HG03135 (cell line): ENCODE results near the gene ATG9A.
A peak's percentile ranks its signal among the peaks of the same experiment; 100 is the strongest.

Source experiments
- ATAC-seq: cut with Tn5 transposase; IDR thresholded peaks from one replicate; pipeline ENCODE4 v1.9.1; 2021; ENCODE audit warnings: mild to moderate bottlenecking, moderate library complexity; ENCODE audit not compliant: unreplicated experiment

The ATG9A gene

DNA sequence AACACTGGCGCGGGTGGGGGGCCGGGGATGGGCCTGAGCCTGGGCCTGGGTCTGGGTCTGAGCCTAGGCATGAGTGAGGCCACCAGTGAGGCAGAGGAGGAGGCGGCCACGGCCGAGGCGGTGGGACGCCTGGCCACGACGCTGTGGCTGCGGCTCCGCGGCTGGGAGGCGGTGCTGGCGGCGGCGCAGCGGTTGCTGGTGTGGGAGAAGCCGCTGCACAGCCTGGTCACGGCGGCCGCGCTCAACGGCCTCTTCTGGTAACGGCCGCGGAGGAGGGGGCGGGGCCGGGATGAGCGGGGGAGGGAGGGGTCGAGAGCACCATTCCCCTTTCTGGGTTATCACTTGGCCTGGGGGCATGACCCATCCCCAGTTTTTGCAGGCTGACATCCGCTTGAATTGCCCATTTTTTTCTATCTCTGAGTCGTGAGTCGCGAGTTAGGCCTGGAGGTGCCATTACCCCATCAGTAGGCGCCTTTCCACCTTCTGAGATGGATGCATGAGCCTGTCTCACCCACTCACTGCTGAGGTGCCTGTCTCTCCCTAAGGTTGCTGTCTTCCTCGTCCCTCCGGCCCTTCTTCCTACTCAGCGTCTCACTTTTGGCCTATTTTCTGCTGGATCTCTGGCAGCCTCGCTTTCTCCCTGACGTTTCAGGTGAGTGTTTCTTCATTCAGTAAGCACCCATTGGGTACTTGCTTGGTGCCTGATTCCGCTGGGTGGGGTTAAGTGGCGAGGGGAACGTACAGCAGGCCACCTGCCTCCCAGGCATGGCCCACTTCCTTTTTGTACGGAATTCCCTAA, 50.9 kb downstream of the ATG9A start:
- ATAC-seq: peak; percentile 5

DNA sequence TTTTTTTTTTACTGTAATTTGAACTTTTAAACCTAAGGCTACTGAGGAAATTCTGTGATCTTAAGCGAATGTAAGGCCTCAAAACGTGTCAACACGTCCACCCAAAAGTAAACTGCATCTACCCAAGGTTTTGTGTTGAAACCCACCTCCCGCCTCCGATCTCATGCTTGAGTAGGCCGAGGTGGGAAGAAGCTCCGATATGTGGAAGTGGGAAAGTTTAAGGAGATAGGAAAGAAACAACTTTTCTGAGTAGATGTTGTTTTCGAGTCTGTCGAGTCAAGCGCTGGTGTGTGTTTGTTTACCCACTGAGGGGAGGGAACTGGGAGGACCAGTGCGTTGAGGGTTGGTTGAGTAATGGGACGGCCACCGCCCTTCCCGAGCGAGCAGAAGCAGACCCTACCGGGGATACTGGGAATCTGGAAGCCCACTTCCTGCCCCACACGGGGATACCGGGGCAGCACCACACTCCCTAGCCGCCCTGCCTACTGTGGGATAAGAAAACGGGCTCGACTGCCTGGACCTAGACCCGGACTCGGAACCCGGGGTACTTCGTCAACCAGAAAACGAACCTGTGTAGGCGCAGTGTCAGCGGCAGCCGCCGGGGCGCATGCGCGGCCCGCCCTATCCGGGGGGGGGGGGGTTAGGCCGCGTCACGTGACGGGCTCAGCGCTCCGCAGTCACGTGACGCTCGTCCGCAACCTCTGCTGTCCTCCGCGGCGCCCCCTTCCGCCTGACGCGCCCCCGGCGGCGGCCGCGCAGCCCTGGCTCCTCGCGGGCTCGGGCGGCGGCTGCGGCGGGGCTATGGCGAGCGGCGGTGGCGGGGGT, 51.7 kb downstream of the ATG9A start, which contains the start of gene RETREG2:
Gene RETREG2 (plus strand): TSS at position 724 of the 825 bp plus-strand sequence. CDS start 78 bp downstream, at position 802.
- peak; percentile 47 for ATAC-seq

DNA sequence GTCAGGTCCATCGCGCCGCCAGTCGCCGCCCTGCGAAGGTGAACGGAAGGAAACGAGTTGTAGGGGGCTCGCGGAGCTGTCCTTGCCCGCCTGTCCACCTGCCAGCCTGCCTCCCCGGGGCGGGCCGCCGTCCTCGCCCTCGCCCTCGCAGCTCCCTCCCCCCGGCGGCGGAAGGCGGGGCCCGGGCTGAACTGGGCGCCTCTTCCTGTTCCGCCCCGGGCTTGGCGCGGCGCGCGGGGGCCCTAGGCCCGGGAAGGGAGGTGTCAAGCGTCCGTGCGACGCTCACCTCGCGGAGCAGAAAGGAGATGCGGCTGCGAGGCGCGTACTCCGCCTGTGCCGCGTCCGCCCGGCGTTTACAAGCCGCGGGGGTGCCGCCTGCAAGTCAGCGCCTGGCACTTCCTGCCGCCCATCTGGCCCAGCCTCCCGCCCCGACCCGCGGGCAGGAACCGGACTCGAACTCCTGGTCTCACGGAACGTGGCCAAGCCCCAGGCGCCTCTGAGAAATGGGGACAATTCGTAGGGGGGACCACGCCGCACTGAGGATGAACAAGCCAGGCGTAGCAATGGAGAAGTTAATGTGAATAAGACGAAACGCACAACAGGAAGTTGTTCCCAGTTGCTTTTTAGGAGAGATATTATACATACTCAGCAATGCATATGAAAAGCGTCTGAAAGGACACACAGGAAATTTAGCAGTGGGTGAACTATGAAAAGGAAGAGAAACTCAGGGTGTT, 52.5 kb downstream of the ATG9A start, which contains the start of gene CNPPD1:
Gene CNPPD1 (minus strand): TSS at position 108 of the 734 bp plus-strand sequence. CDS start 97 bp downstream, at position 11.
- ATAC-seq: peak; percentile 62

DNA sequence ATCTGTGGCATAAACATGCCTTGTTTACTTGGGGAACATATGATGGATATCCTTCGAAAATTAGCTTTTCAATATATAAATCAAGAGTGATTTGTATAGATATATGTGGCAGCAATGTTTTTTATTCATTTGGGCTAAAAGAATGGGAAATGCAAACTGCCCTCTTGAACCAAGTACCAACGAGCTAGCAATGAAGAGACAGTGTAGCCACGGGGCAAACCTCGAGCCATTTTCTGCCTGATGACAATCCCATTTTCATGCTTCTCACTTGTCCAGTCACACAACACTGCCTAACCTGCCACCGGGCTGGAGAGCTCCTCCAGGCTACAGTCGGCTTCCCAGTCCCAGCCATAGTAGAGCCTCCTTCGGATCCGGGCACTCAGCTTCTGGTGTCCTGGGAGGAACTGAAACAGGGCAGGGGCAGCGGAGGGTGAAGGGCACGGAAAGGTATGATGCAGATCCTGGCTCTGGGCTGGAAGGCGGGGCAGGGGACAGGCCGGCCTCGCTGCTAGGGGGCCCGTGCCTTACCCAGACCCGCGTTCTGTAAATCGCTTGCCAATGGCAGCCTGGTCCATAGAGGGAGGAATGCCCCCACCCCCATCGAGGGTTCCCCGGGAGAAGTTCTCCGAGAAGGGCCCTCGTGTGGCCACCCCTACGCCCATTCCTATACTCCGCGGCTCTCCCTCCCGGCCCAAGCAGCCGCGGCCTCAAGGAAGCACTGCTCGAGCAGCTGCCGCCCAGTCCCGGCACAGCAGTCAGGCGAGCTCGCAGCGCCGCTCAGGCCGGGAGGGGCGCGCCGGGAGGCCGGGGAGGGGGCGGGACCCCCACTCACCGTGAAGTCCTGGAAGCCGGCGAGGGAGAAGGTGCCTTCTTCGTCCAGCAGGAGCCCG, 53.3 kb downstream of the ATG9A start:
- ATAC-seq: peak; percentile 17

DNA sequence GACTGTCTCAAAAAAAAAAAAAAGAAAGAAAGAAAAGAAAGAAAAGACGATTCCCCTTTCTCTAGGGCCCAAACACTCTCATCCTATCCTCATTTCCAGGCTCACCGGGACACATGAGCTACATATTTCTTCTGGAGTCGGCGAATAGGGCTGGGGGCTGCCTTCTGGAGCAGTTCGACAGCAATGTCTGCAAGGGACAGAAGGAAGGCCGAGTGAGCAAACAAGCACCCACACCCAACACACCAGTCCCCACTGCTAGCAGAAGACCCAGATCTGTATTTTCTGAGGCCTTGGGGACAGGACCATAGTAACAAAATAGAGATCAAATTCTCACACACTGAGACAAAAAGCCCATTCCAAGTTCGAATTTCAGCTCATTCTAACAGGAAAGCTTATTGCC, 54.0 kb downstream of the ATG9A start:
- no peak for ATAC-seq

DNA sequence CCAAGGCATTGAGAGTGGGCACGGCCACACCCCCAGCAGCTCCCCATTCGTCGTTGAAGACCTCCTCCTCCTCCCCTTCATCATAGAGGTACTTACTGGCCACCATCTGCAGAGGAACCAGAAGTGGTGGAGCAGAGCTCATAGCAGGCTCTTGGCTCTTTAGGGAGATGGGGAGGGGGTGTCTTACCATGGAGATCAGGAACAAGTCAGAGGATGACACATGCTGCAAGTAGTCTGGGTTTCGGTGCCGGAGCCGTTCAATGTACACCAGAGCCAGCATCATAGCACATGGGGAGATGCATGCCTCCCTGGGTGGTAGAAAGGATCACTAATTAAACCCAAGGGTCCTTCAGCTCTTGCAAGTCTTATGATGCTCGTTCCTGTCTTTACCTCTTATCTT, 54.6 kb downstream of the ATG9A start:
- ATAC-seq: no peak

DNA sequence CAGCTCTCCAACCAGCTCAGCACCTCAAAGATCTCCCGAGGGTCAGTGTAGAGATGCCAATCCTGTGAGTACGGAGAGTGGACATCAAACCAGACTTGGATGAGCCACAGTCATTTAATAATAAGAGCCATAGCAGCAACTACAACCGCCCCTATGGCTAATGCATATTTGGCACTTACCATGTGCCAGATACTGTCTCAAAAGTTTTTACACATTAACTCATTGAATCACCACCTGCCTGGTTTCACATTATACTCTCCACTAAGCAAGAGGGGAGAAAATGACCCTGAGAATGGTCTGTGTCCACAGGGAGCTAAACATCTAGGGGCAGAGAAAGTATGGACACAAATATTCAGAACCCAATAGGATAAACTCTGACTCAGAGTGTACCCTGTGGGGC, 55.3 kb downstream of the ATG9A start:
- no peak for ATAC-seq

DNA sequence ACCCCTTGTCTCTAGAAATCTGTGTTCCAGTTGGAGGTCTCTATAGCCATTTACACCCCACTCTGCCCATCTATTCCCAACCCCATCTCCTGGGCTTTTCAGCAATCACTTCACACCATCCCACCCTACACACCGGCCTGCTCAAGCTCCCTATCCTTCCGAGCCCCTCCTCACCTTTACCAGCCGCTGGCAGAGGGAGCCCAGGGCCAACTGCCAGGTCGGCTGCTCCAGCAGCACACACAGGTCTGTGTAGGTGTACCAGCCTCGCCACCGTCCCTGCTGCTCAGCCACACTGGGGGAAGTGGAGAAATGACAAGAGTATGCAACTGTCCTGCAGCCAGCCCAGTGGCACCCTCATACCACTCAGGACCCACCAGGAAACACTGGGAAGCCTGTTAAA, 56.3 kb downstream of the ATG9A start:
- no peak for ATAC-seq

DNA sequence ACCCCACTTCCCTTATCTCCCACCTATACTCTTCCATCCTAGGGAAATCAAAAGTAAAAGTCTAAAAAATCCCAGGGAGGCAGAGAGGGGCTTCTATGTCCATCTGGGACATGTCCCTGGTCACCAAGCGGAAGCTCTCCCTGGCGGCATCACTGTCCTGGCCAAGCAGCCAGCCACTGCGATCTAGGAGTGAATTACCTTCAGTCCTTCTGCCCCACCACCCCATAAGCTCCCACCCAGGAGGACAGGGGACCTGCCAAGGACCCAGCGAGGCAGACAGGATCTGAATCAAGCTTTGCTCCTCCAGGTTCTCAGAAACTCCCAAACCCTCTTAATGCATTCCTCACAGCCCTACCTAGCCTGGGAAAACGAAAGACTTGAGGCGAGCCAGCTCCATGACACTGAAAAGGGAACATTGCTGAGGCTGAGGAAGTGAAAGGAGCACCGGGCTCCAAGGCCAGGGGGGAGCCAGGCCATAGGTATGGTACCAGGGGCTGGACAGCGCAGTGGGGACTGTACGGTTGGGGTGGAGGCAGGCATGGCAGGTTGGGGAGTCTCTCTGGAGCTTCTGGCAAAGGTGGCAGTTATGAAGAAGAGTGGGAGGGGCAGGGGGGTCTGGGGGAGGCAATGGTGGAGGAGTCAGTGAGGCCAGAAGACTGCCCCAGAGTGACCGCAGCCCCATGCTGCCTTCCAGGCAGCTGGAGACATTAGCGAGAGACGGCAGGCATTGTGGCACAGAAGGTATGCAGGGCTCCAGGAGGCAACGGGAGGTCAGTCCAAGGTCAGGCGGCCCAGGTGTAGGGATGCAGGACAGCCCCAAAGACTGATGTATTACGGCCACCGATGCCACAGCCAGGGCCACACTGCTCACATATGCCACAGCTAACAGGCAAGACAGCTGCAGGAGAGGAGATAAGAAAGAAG, 56.9 kb downstream of the ATG9A start:
- no peak for ATAC-seq

DNA sequence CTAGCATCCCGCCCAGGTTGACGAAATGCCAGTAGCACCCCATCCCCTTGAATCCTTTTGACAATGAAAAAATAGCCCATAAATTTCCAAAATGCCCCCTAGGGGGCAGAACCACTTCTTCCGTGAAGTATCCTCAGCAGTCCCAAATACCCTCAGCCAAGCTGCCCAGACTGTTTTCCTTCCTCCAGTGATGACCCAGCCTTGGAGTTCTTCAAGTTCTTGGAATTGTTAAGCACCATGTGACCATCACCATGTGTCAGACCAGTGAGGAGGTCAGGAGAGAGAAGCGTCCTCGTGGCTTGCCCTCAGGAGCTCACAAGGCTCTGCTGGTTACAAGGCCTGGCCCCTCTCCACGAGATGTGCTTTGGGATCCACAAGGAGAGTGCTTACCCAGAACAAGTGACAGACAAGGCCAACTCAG, 58.2 kb downstream of the ATG9A start:
- no peak for ATAC-seq

DNA sequence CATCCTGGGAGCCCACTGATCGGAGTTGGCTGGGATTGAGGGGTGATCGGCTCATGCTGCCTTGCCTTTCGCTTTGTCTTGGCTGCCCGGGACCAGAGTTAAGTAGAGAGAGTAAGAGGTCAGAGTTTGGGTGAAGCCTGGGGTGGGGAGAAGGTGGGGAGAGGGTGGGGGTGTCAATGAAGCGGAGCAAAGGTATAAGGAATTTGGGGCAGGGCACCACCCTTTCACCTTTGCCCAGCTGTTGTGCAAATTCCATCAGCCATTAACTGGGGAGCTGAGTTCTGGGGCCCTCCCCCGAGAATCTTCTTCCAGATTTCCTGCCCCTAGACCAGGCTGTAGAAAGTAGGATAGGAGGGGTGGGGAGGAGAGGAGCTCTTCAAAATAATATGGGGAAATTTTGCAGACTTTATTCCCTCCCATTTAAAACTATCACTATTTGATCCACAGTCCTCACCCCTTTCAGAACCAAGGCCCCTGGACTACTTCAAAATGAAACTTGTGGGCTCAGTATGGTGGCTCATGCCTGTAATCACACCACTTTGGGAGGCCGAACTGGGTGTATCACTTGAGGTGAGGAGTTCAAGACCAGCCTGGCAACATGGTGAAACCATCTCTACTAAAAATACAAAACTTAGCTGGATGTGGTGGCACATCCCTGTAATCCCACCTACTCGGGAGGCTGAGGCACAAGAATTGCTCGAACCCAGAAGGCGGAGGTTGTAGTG, 59.3 kb downstream of the ATG9A start, which contains the start of gene SLC23A3:
Gene SLC23A3 (minus strand): TSS at position 100 of the 725 bp plus-strand sequence. CDS start 45 bp downstream, at position 55.
- no peak for ATAC-seq
